ENCODE data around the gene SPRR5. TPM values are rescaled to one million over a fixed set of nuclear protein-coding genes. Genes with fewer than 3 reads are reported as not detected.

The SPRR5 gene
- total and polyA plus RNA-seq, 9 of the 15 experiments (the other 6 are each of a cell fraction or from before 2014, with no cell fraction given), result not detected

GRCh38 chr1:152970495-152970894, 23.5 kb downstream of the SPRR5 start, which contains the start of gene SPRR4:
Gene SPRR4 (plus strand): TSS chr1:152970648. CDS start chr1:152971891, 1,243 bp downstream.
- Histone ChIP-seq H3K9me3 (replicated peaks; ENCODE audit: control insufficient read depth, insufficient read depth, low read depth, low read length) (no peaks in the 10 kb centered on the region), H3K27me3 (ENCODE audit: control insufficient read depth in 2 of 2, insufficient read depth in 2 of 2, low read length in 2 of 2) (peaks cover 0 to 8% of the 10 kb centered on the region in 2 experiments; a peak in 4 of 5 replicates), H3K27ac (ENCODE audit: extremely low read depth, low read depth, low read length) (no peak within 1 kb of the TSS), H2AFZ (ENCODE audit: low read depth, low read length) (no peak within 1 kb of the TSS), H4K20me1 (replicated peaks; ENCODE audit: control insufficient read depth, insufficient read depth, low read length) (no peaks in the 10 kb centered on the region), H3K4me1 (replicated peaks in 1 of 2; ENCODE audit: control insufficient read depth in 2 of 2, insufficient read depth in 2 of 2, low read length in 2 of 2) (no peaks in the 10 kb centered on the region), H3K36me3 (ENCODE audit: control insufficient read depth, insufficient read depth, low read length) (no peaks in the 10 kb centered on the region), H3K79me2 (ENCODE audit: control insufficient read depth, insufficient read depth, low read length) (no peaks in the 10 kb centered on the region), H3K4me2 (ENCODE audit: insufficient read depth, low read length) (no peak within 1 kb of the TSS), H3K9me1 (ENCODE audit: control insufficient read depth, insufficient read depth, low read length) (no peaks in the 10 kb centered on the region), H3K9ac (ENCODE audit: insufficient read depth in 1 of 2, low read depth in 2 of 2, low read length in 2 of 2) (no peak within 1 kb of the TSS), H3K4me3 (no peak within 1 kb of the TSS)
- FAIRE-seq, result no peak
- POLR2A ChIA-PET, result interaction anchor here (0.8 kb wide), 1 partner anchor 311 kb away, joined by 3 read pairs; no protein-coding TSS in a partner anchor
- no peak for DNase-seq (ENCODE audit: extremely low read depth in 1 of 4, low spot score in 3 of 4)
- no peak for TF ChIP-seq POLR2H (tag; IDR thresholded peaks at IDR 0.05; ENCODE audit: low read depth)
- no peak for TF ChIP-seq USF1 (CRISPR knock-in tag; IDR thresholded peaks at IDR 0.05)
- no peak for TF ChIP-seq EGR1 (conservative IDR thresholded peaks at IDR 0.05)
- TF ChIP-seq ELK1 (CRISPR knock-in tag; IDR thresholded peaks at IDR 0.05), result no peak
- TF ChIP-seq ZNF583 (CRISPR knock-in tag; IDR thresholded peaks at IDR 0.05), result no peak
- TF ChIP-seq NBN (IDR thresholded peaks at IDR 0.05; ENCODE audit: low read depth), result no peak
- no peak for TF ChIP-seq HCFC1 (IDR thresholded peaks at IDR 0.05; ENCODE audit: low read depth, low read length)
- TF ChIP-seq FOXK2 (conservative IDR thresholded peaks at IDR 0.05 in 1 of 2, IDR thresholded peaks at IDR 0.05 in 1 of 2; ENCODE audit: low read depth in 2 of 2), result no peak
- TF ChIP-seq TAF1 (IDR thresholded peaks at IDR 0.05; ENCODE audit: control insufficient read depth, extremely low read depth, insufficient read depth, low read length, severe bottlenecking), result no peak
- TF ChIP-seq RBM34 (IDR thresholded peaks at IDR 0.05; ENCODE audit: borderline replicate concordance, insufficient read depth, low read length), result no peak
- TF ChIP-seq HES1 (IDR thresholded peaks at IDR 0.05; ENCODE audit: low read depth), result no peak
- TF ChIP-seq ZNF124 (CRISPR knock-in tag; IDR thresholded peaks at IDR 0.05), result no peak
- TF ChIP-seq TRIM28 (IDR thresholded peaks at IDR 0.05), result no peak
- TF ChIP-seq GATA2 (CRISPR knock-in tag; IDR thresholded peaks at IDR 0.05), result no peak
- no peak for TF ChIP-seq TCF7L2 (IDR thresholded peaks at IDR 0.05; ENCODE audit: low read depth, low read length)
- no peak for TF ChIP-seq ZNF436 (CRISPR knock-in tag; IDR thresholded peaks at IDR 0.05)
- no peak for TF ChIP-seq RNF219 (CRISPR knock-in tag; IDR thresholded peaks at IDR 0.05)
- TF ChIP-seq YY1 (IDR thresholded peaks at IDR 0.05; ENCODE audit: borderline replicate concordance in 1 of 3, control insufficient read depth in 1 of 3, extremely low read depth in 1 of 3, insufficient read depth in 3 of 3, insufficient read length in 1 of 3, insufficient replicate concordance in 2 of 3, low read depth in 1 of 3, low read length in 2 of 3), result no peak
- WGBS (ENCODE audit: insufficient coverage, low coverage, missing lambda C conversion rate), result 4% methylated on average over 5 of the region's 6 CpGs
- intact Hi-C loops (cut with micrococcal nuclease), result no loop called here
- no TSS peak for BruUV-seq (replicated peaks)
- CTCF ChIA-PET (ENCODE audit: low intra/inter-chr PET ratio), result no interaction called here
- no peak for ATAC-seq
- in situ Hi-C loops (cut with MboI), result loop anchor here (25.0 kb wide), 1 partner anchor 217 kb away; no protein-coding TSS in a partner anchor

Measured in K562 (cell line).